NOMO-1 (cell line): ENCODE data around the gene CFAP68.
A peak's percentile ranks its signal among the peaks of the same experiment; 100 is the strongest.
"Not testable (repeated sequence)": the region's sequence is repeated elsewhere in the genome, so short reads cannot be mapped to it uniquely, and the experiment has no call there.

Source experiments
- DNase-seq, 2 experiments: peaks; one replicate each; lab custom pipeline; 2025; ENCODE audit not compliant: unreplicated experiment in 2 of 2; lab: John Stamatoyannopoulos, UW

Gene CFAP68

GRCh38 chr11:111870113-111870512, 9.2 kb upstream of the CFAP68 start:
- no peak for DNase-seq

DNA sequence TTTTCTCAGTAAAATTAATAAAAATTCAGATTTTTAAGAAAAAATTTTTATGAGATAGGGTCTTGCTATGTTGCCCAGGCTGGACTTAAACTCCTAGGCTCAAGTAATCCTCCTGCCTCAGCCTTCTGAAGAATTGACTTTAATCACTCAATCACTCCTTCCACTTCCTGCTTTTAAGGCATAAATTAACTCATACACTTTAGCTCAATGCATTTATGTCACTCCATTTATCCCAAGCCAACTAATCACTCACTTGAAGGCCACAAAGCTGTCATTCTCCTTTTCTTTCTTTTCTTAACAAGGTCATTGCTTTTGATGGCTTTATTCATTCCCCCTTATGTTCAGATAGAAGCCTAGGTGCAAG, 8.8 kb upstream of the CFAP68 start:
- DNase-seq, result peak; percentile 13 to 45

GRCh38 chr11:111870886-111871692, 8.3 kb upstream of the CFAP68 start, which contains the start of gene ALG9:
Gene ALG9, minus strand, starts transcription at chr11:111871581. Its CDS starts 99 bp downstream, at chr11:111871482.
- DNase-seq, result peak; percentile 61 to 71

- no peak for DNase-seq
Observed at GRCh38 chr11:111871693-111872161, 7.6 kb upstream of the CFAP68 start.

DNA sequence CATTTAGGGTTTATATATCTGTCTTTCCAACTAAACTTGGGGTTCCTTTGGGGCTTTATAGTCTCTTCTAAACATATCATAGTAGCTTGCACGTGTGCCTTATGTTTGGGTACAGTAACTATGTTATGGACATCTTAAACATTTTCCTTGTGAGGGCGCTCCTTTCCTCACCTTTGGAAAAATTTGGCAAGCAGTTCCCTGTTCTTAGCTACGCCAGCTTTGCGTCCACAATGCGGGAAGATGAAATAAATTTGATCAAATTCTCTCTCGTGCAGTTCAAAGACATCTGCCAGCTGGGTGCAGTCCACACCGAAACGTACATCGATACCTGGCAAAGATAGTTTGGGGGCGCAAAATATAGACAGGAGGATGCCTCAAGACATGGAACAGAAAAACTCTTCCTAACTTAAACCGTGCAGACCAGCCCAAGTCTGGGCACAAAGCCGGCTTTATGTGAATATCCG, 924 bp upstream of the CFAP68 start:
- peak; percentile 37 to 58 for DNase-seq

DNA sequence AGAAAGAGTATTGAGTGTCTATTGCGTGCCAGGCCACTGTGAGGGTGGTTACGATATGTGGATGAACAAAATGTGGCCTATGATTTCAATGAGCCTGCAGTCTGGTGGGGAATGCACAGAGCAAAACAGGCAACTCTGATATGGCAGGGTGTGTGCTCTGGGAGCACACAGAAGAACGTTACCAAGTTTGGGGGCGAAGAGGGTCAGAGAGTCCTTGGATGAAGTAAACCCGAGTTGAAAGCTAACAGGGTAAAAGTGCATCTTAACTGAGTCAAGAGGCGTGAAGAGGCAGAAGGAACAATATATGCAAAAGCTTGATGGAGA, 258 bp downstream of the CFAP68 start:
- DNase-seq, result peak in 1 of 2 experiments; percentile 28

DNA sequence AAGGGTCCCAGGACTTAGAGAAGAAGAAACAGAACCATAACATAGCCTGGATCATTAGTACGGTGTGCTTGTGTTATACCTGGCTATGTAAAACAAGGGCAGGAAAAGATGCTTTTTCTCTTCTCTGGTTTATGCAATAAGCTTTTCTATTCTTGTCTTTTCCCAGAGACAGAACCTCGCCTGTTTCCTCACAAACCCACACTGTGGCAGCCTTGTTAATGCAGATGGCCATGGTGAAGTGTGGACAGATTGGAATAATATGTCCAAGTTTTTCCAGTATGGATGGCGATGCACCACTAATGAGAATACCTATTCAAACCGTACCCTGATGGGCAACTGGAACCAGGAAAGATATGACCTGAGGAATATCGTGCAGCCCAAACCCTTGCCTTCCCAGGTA, 2.9 kb downstream of the CFAP68 start:
- DNase-seq, result no peak

DNA sequence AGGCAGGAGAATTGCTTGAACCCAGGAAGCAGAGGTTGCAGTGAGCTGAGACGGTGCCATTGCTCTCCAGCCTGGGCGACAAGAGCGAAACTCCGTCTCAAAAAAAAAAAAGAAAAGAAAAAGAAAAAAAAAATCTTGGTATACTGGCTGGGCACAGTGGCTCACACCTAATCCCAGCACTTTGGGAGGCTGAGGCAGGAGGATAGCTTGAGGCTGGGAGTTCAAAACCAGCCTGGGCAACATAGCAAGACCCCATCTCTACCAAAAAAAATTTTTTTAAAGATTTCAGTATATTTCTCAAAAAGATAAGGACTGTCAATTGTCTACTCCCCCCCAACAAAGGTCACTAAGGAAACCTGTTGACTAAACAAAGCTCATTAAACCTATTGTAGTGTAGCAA, 5.7 kb downstream of the CFAP68 start:
- DNase-seq, result not testable (repeated sequence)

GRCh38 chr11:111886032-111886431, 6.7 kb downstream of the CFAP68 start:
- no peak for DNase-seq

DNA sequence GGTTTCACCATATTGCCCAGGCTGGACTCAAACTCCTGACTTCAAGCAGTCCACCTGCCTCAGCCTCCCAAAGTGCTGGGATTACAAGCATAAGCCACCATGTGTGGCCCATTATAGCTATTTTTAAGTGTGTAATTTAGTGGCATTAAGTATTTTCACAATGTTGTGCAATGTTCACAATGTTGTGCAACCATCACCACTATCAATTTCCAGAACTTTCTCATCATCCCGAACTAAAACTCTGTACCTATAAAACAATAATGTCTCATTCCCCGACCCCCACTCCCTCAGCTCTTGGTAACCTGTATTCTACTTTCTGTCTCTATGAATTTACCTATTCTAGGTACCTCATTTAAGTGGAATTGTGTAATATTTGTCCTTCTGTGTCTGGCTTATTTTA, 7.5 kb downstream of the CFAP68 start:
- DNase-seq, result peak; percentile 7 to 15

- no peak for DNase-seq
Observed at GRCh38 chr11:111905411-111905810, 26.1 kb downstream of the CFAP68 start.

DNA sequence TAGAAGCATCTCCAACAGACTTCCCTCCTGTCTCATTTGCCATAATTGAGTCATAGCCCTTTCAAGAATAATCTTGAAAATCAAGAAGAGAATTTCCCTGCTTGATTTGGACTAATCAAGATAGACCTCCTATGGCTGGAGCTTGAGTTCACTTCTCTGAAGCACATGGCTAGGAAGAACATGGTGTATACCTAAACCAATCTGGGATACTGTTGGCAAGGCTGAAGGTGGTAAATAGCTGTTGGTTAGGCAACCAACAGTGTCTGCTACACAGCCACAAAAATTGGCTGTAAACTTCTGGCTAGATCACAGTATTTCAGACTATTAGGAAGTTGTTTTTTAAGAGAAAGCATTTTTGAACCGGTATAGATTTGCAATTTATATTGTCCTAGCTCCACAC, 27.3 kb downstream of the CFAP68 start:
- no peak for DNase-seq

GRCh38 chr11:111908639-111909305, 29.4 kb downstream of the CFAP68 start:
- DNase-seq, result no peak

GRCh38 chr11:111909378-111909777, 30.0 kb downstream of the CFAP68 start:
- no peak for DNase-seq

- no peak for DNase-seq
Observed at GRCh38 chr11:111910676-111911562, 31.6 kb downstream of the CFAP68 start.

- DNase-seq, result no peak
Observed at GRCh38 chr11:111911563-111912401, 32.4 kb downstream of the CFAP68 start, which contains the start of gene CRYAB. Gene CRYAB, minus strand, starts transcription at chr11:111911770. Its CDS starts 46 bp downstream, at chr11:111911724.

- no peak for DNase-seq
Observed at GRCh38 chr11:111912535-111912934, 33.2 kb downstream of the CFAP68 start, which contains the start of gene HSPB2. Gene HSPB2, plus strand, starts transcription at chr11:111912734. Its CDS starts 96 bp downstream, at chr11:111912830.

DNA sequence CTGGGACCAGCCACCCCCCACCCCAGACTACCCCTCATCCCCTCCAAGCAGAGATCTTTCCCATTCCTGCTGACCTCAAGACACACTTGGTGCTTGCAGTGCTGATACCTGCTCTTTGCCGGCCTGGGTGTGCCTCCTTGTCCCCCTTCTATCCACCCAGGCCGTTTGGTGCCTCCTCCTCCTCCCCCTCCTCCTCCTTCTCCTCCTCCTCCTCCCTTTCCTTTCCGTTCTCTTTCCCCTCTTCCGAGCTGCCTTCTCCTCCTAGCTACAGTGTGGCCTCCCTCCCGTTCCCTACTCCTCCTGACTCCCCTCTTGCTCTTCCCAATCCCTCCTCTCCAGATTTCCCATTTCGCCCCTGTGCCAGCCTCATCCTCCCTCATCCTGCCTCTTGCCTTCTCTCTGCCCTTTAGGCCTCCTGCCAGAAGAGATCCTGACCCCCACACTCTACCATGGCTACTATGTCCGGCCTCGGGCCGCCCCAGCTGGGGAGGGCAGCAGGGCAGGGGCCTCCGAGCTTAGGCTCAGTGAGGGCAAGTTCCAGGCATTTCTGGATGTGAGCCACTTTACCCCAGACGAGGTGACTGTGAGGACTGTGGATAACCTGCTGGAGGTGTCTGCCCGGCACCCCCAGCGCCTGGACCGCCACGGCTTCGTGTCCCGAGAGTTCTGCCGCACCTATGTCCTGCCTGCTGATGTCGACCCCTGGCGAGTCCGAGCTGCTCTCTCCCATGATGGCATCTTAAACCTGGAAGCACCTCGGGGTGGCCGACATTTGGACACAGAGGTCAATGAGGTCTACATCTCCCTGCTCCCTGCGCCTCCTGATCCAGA, 33.9 kb downstream of the CFAP68 start:
- no peak for DNase-seq

- DNase-seq, result no peak
Observed at GRCh38 chr11:111913997-111914396, 34.7 kb downstream of the CFAP68 start.
